HG03439 (cell line): ENCODE measurements around the gene NFKBIB.

ENCODE experiments used
- ATAC-seq: cut with Tn5 transposase; IDR thresholded peaks from one replicate; pipeline ENCODE4 v1.9.1; 2021; ENCODE audit warnings: mild to moderate bottlenecking, moderate library complexity; ENCODE audit not compliant: unreplicated experiment

NFKBIB gene

DNA sequence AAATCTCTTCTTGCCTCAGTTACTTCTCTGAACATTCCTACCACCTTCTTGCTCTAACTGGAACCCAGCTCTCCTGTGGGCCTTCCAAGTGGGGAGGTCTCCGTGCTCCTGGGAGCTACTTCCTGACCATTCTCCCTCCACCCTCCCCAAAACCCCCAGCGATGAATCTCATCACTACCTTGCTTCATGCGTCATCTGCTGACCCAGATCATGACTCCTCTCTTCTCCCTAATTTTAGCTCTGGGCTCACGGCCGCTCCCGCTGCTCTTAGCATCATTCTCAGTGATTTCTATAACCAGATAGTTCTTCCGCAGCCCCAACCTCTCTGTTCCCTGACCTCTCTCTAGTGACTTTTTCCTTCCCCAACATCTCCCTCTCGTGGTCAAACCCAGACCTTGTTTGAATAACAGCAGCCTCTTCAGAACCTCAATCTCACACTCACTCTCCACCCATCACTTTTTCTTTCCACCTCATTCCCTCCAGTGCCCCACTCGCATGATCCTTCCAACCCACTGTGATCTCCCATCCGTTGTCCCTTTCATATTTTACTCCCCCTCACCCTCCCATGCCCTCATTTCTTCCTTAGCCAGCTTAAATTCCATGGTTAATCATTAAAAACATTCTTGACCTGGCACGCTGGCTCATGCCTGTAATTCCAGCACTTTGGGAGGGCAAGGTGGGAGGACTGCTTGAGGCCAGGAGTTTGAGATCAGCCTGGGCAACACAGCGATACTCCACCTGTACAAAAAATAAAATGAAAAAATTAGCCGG is 52.8 kb downstream of the NFKBIB start:
- no peak for ATAC-seq

DNA sequence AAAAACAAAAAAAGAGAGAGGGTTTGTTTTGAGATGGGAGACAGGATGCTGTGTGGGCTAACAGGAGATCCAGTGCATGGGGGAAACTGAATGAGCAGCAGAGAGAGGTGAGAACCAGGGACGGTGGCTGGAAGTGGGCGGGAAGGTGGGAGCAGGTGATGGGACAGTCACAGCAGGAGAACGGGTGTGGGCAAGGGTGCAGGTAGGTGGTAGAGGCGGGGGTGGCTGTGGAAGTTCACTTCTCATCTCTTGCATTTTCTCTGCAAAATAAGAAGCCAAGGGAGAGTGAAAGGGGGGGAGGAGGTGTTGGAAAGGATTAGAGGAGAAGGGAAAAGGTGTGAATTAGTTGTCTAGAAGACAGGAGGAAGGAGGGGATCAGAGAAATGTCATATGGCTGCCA is 53.9 kb downstream of the NFKBIB start:
- ATAC-seq: no peak

DNA sequence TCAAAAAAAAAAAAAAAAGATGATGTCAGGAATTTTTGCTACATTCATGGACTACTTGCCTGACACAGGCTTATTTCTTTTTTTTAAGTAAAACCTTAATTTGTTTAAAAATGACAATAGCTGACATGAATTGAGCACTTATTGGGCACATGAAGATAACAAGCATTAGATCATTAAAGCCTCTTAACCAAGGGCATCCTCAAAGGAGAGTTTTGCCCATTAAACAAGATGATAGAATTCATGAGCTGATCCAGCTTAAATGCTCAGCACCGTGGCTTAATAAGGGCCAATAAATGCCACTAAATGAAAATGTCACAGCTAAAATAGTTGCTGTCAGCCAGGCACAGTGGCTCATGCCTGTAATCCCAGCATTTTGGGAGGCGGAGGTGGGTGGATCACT is 56.5 kb downstream of the NFKBIB start:
- ATAC-seq: no peak

GRCh38 chr19:38958301-38958700 is 58.5 kb downstream of the NFKBIB start:
- no peak for ATAC-seq
